HG02973 (cell line): Measurements from ENCODE around the gene NEFH.

Source experiments
- ATAC-seq: cut with Tn5 transposase; IDR thresholded peaks from one replicate; pipeline ENCODE4 v1.9.1; 2021; ENCODE audit warnings: moderate library complexity; ENCODE audit not compliant: unreplicated experiment

The NEFH gene

DNA sequence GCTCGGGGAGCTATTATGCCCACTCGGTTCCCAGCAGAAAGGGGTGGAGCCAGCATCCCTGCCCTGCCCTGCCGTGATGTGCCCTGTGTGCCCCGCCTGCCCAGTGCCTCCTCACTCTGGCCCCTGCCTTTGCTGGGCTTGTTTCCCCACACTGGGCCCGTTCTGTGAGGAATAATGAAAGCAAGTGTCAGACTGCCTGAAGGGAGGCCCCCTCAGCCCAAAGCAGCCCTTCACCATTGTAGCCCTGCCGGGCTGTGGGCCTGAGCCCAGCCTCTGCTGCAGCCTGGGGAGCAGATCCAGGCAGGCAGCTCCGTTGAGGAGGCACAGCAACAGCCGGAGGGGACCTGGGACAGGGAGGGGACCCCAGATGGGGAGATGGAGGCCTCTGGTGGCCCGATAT is 20.2 kb upstream of the NEFH start:
- ATAC-seq: no peak

DNA sequence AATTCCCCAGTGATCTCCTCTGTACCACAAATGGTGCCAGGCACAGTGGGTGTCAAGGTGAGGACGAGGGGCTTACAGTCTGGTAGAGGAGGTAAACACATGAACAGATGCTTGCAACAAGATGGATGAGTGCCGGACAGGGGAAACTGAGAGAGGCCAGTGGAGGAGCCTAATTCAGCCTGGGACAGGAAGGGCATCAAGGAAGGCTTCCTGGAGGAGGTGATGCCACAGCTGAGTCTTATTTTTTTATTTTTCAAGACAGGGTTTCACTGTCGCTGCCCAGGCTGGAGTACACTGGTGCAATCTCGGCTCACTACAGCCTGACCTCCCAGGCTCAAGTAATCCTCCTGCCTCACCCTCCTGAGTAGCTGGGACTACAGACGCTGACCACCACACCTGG is 18.8 kb upstream of the NEFH start:
- ATAC-seq: no peak

DNA sequence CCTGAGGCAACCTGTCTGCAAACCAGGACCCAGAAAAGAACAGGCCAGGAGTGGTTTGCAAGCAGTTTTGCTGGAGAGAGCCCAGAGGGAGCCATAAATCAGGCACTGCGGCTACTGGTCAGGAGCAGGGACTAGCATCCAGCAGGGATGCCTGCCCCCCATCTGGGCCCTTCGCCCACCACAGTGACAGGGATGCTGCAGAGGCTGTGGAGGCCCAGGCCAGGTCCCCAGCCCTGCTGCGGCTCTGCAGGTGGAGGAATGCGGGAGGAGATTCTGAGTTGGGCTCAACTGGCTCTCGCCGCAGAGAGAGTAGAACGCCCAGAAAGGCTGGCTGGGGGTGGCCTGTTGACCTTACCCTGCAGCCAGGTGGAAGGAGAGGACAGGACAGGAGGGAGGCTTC is 16.4 kb upstream of the NEFH start:
- no peak for ATAC-seq

DNA sequence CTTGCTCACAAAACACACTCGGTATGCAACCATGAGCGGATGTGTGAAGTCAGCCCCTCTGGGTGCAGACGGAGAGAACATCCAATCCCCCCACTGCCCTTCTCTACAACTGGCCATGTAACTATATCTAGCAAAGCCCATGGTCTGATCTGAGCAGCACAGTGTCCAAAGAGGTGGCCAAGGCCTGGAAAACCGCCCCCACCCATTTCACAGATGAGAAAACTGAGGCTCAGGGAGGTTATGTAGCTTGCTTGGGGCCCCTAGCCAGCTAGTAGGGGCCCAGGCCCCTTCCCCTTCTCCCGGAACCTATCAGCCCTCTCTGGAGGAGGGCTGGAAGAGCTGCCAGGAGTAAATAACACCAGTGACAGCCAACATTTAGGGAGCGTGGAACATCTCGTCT is 15.4 kb upstream of the NEFH start:
- no peak for ATAC-seq

DNA sequence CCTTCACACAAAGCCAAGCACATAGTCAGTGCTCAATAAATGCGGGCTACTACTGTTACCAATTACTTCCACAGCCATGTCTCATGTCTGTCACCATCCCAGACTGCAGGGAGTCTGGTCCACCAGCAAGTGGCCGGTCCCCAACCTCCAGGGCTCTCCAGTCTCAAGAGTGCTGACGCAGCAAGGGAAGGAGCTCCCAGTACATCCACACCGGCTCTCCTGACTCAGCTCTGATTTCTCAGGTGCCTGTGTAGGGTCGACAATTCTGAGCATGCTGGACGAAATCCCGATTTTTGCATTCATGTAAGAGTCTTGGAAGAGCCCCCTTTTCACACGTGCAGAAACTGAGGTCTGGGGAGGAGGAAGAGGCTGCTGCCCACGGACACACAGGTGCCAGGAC is 10.3 kb upstream of the NEFH start:
- no peak for ATAC-seq

DNA sequence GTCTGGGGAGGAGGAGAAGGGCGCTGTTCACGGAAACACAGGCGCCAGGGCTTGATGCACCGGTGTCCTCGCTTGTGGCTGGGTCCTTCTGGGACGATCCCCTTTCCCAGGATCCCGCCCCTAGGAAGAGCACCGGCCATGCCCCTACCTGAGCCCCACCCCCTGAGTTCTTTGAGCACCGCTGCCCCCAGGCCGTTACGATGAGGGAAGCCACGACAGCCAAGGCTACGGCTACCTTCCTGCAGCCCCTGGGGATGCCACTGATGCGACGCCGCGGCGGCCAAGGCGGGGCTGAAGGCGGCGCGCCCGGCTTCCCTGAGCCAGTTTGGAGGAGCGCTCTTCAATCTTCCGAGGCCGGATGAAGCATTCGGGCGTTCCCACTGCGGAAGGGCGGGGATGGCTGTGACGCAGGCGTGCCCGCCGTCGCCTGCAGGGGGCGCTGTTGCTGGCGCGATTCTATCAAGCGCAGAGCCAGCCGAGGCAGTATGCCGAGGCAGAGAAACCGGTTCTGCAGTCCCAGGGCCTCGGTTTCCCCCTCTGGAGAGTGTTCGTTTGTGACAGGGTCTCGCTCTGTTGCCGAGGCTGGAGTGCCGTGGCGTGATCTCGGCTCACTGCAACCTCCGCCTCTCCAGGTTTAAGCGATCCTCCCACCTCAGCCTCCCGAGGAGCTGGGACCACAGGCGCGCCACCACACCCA is 9.7 kb upstream of the NEFH start:
- ATAC-seq: no peak

DNA sequence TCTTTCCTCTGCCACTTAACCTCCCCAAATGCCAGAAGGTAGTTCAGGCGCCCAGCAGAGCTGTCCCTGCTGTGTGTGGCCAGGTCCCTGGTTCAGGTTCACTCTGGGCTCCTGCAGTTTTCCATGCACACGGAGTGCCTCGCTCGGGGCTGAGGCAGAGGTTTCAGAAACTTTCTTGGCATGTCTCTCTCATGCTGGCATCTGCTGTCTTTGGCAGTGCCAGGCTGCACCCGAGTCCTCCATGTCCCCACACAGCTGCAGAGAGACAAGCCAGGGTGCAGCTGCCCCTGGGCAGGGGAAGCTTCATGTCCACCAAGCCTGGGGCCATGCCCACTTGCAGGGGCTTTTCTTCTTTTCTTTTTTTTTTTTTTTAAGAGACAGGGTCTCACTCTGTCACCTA is 7.0 kb upstream of the NEFH start:
- ATAC-seq: no peak

DNA sequence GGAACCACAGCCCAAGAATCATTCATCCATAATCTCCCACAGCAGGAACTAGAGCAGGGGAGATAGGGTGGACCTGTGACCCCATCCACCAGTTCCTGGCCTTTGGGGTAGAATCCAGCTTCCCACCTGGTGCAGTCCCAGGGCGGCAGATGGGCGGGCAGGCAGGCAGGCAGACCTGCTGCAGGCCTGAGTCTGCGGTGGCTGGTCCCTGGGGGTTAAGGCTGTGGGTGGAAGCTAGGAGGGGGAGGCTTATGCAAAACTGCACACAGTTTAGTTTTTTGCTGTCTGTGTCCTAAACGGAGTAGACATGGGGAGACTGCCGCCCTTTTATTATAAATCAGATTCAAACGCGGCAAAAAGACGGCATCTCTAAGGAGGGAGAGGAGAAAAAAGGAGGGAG is 4.5 kb upstream of the NEFH start:
- ATAC-seq: no peak

DNA sequence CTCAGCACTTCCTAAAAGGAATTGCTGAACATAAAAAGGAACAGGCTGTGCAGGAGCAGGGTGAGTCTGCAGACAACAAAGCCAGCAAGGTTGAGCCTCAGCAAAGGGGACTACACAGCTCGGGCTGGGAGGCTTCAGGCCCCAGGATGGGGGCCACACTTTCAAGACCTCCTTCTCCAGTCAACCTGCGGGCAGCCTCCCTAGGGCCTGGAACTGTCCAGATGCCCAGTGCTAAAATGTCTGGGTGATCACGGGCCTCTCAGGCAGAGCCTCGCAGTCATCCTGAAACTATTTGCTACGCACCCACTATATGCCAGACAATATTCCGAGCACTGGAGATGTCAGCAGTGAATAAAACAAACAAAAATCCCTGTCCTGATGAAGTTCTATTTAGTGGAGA is 3.9 kb upstream of the NEFH start:
- ATAC-seq: no peak

DNA sequence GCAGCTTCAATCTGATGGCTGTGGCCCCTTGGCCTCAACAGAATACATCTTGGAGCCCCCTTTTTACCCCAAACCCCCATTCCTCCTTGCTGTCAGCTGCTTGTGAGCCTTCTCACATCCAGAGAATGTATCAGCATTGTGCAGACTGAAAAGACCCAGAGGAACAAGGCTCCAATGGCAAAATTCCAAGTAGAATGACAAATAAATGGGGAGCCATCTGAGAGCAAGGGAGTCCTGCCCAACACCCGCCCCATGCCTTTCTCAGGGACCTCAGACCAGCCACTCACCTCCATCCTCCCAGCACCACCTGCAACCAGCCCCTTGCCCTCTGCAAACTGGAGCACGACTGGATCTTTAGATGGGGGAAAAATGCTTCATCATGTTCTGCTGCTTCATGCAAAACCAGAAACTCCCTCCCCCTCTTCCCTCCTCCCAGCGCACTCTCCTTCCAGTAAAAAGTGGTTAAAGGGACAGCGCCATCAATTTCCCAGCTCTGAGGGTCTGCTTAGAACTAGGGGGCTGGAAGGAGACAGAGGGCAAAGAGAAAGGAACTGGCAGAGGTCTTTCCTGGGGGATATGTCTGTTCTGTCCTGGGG is 2.2 kb upstream of the NEFH start:
- no peak for ATAC-seq

DNA sequence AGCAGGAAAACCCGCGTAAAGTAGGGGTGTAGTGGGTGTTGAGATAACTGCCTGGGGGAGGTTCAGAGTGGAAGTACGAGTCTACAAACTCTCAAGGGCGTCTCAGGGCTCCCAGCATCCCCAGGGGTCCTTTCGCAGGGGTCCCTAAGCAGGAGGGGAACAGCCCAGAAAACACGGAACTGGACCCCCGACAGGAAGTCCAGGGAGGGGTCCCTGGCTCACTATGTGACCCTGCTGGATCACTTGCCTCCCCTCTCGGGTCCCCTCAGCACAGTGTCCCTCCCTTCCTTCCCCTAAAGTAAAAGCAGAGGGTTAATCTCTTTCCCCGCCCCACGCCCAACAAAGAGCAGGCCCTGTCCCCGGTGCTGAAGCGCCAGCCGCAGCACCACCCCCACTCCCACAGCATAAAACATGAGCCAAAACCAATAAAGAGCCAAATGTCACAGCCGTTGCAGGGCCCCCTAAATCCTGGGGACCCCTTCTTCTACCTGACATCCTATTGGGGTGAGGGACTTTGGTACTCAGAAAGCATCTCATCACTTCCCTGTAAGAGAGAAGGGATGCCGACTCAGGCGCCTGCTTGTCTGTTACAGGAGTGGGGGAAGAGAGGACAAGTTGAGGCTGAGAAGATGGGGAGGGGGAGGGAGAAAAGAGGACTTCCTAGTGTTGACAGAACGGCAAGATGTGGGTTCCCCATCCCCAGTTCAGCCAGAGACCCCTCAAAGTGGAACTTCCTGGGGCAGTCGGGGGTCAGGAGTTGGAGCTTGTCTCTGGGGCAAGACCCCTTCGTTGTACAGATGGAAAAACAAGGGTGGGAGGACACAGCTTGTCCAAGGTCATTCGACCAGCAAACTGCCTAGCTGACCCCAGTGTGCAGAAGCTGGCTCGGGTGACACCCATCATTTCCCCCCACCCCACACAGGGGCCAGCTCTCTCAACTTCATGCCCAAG is 1.4 kb upstream of the NEFH start:
- no peak for ATAC-seq

DNA sequence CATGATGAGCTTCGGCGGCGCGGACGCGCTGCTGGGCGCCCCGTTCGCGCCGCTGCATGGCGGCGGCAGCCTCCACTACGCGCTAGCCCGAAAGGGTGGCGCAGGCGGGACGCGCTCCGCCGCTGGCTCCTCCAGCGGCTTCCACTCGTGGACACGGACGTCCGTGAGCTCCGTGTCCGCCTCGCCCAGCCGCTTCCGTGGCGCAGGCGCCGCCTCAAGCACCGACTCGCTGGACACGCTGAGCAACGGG is 169 bp downstream of the NEFH start:
- no peak for ATAC-seq

DNA sequence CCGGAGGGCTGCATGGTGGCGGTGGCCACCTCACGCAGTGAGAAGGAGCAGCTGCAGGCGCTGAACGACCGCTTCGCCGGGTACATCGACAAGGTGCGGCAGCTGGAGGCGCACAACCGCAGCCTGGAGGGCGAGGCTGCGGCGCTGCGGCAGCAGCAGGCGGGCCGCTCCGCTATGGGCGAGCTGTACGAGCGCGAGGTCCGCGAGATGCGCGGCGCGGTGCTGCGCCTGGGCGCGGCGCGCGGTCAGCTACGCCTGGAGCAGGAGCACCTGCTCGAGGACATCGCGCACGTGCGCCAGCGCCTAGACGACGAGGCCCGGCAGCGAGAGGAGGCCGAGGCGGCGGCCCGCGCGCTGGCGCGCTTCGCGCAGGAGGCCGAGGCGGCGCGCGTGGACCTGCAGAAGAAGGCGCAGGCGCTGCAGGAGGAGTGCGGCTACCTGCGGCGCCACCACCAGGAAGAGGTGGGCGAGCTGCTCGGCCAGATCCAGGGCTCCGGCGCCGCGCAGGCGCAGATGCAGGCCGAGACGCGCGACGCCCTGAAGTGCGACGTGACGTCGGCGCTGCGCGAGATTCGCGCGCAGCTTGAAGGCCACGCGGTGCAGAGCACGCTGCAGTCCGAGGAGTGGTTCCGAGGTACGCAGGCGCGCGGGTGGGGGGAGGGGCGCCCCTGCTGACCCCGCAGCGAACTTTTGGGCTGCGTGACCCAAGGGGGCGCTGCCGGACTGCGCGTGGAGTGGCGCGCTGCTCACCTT is 670 bp downstream of the NEFH start:
- no peak for ATAC-seq

DNA sequence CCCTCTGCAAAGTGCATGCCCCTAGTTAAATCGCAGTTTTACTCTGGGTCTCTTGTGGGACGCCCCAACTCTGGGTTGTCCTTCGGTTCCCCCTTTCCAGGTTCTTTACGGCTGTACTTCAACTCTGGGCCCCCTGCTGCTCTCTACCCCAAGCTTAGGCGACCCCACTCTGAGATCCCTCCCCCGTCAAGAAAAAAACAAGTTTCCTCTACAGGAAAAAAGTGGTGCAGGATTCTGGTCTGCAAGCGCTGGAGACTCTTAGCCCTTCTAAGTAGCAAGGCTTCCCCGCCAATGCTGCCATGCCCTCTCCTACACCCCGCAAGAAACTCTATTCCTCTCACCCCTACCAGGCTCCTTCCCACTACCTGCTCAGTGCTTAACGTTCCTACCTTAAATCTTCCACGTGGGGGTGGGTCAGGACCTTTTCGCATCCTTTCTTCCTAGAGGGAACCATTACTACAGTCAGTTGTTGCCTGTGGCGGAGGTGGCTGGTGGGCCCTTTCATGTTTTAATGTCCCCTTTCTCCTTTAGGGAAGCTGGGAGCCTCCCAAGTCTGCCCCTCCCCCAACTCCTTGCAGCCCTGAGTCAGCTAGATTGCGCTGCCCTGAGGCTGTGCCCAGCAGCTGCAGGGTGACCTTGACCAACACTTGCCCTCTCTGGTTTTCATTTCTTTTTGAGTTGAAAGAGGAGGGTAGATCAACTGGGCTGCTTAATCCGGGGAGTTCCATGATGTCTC is 1.4 kb downstream of the NEFH start:
- ATAC-seq: no peak

DNA sequence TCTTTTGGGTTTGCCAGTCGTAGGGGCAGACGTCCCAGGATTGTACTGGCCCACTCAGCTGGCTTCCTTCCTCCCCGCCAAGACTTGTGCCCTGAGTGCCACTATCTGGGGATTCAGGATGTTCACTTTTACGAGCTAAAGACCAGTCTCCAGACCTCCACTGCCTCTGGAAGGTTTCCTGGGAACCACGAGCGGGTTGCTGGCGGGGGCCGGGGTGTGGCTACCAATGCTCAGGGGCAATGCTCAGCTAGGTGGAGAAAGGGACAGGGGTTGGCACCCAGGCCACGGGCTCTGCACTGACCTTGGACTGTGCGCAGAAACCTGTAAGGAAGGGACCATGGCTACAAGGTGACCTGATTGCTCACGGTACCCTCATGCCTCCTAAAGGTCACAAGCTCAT is 2.2 kb downstream of the NEFH start:
- ATAC-seq: no peak

DNA sequence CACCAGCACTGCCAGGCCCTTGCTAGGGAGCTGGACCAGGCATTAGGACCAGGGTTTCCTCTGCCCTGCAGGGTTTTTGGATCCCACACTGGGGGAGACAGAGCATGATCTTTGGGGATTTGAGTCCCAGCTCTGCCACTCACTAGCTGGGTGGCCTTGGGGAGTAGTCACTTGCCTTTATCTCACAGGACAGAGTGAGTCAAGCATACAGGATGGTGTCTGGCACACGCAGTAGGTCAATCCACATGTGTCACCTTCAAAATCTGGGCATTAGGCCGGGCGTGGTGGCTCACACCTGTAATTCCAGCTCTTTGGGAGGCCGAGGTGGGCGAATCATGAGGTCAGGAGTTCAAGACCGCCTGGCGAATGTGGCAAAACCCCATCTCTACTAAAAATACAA is 2.7 kb downstream of the NEFH start:
- ATAC-seq: no peak

DNA sequence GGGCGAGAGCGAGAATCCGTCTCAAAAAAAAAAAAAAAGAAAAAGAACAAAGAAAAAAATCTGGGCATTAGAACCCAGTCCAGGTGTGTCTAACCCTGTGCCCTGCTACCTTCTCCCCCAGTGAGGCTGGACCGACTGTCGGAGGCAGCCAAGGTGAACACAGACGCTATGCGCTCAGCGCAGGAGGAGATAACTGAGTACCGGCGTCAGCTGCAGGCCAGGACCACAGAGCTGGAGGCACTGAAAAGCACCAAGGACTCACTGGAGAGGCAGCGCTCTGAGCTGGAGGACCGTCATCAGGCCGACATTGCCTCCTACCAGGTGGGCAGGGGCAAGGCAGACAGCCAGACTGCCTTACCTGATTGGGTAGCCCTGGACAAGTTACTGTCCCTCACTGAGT is 3.2 kb downstream of the NEFH start:
- no peak for ATAC-seq

DNA sequence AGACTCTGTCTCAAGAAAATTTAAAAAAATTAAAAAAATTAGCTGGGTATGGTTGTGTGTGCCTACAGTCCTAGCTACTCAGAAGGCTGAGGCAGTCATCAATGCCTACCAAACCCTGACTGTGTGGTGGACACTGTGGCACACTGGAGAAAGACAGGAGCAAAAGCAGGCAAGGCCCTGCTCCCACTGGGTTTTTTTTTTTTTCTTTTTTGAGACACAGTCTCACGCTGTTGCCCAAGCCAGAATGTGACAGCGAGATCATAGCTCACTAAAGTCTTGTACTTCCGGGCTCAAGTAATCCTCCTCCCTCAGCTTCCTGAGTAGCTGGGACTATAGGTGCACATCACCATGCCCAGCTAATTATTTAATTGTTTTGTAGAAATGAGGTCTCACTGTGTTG is 4.6 kb downstream of the NEFH start:
- ATAC-seq: no peak

DNA sequence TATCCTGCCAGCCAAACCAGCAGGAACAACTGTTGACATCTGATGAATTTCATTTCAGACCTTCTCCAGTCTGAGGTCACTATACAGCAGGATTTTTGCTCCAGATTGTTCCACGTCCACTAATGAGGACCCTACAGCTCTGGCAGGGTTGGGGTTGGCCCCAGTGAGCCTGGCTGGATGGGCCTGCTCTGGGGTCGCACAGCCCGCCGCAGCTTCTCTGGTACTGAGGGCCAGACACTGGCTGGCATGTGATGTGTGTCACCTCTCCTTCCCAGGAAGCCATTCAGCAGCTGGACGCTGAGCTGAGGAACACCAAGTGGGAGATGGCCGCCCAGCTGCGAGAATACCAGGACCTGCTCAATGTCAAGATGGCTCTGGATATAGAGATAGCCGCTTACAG is 5.4 kb downstream of the NEFH start:
- no peak for ATAC-seq

DNA sequence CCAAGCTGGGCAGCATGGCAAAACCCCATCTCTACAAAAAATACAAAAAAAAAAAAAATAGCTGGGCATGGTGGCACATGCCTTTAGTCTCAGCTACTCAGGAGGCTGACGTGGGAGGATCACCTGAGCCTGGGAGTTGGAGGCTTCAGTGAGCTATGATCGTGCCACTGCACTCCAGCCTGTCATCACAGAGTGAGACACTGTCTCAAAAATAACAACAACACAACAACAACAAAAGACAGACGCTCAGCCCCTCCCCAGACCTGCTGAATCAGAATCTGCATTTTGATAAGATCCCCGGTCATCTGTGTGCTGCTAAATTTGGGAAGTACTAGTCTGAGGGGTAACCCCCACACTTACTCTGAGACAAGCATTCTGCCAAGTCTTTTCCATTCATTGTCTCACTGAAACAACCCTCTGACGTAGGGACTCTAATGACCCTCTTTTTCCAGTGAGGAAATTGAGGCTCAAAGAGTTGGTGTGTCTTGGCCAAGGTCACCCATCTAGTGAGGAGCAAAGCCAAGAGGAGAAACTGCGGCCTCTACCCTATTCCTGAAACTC is 7.5 kb downstream of the NEFH start:
- ATAC-seq: no peak
